ENCODE data around the gene PTGS1.
"Not testable (repeated sequence)": the region's sequence is repeated elsewhere in the genome, so short reads cannot be mapped to it uniquely, and the experiment has no call there.

PTGS1 gene

GRCh38 chr9:122398371-122398924 lies 27.6 kb downstream of the PTGS1 start:
- DNase-seq (ENCODE audit: low read depth), result no peak

DNA sequence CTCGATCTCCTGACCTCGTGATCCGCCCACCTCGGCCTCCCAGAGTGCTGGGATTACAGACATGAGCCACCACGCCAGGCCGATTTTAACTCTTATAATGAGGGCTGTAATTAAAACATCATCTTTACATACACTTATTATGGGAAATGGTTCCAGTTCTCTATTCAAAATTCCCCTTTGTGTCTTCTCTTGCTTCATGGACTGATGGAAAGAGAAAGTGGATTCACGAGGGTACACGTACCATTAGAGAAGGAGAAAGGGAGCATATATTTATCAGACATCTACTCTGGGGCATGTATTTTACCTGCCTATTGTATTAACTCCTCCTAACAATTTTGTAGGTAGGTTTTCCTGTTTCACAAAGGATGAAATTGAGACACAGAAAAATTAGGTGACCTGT lies 31.1 kb downstream of the PTGS1 start:
- DNase-seq (ENCODE audit: low read depth), result no peak

- DNase-seq (ENCODE audit: low read depth), result peak; percentile 2
These were observed 31.6 kb downstream of the PTGS1 start for GRCh38 chr9:122402403-122402871.

GRCh38 chr9:122402874-122403273 lies 32.0 kb downstream of the PTGS1 start:
- no peak for DNase-seq (ENCODE audit: low read depth)

DNA sequence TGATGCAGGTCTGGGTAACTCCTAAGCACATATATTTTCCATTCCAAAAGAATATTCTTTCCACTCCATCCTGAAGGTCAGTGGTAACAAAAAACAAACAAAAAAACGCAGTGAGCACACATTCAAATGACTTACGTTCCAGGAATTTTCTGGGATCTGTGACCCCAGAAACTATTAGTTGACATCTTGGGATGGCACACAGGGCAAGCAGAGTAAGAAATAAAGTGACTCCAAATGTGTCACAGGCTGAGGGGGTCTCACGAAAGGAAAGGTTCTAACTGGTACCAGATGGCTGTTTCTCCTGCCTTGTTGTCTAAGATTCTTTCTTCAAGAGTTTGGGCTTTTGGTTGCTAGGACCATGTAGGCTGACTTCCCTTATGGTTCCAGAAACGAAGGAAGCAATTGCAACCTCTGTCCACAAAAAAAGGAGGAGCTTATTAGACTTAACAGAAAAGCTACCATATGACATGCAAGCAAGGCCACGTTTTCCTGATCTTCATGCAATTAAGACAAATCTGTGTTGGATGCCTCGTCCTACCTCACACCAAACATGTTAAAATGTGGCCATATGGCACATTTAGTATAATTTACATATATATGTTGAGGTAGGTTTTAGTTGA lies 32.7 kb downstream of the PTGS1 start:
- DNase-seq (ENCODE audit: low read depth), result no peak

DNA sequence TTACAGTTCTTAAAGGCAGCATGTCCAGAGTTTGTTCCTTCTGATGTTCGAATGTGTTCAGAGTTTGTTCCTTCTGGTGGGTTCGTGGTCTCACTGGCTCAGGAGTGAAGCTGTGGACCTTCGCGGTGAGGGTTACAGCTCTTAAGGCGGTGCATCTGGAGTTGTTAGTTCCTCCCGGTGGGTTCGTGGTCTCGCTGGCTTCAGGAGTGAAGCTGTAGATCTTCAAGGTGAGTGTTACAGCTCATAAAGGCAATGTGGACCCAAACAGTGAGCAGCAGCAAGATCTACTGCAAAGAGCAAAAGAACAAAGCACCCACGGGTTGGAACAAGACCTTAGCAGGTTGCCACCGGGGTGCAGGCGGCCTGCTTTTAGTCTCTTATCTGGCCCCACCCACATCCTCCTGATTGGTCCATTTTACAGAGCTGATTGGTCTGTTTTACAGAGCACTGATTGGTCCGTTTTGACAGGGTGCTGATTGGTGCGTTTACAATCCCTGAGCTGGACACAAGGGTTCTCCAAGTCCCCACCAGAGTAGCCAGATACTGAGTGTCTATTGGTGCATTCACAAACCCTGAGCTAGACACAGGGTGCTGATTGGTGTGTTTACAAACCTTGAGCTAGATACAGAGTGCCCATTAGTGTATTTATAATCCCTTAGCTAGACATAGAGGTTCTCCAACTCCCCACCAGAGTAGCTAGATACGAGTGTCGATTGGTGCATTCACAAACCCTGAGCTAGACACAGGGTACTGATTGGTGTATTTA lies 34.7 kb downstream of the PTGS1 start:
- not testable (repeated sequence) for DNase-seq (ENCODE audit: low read depth)

- no peak for DNase-seq (ENCODE audit: low read depth)
These were observed 35.5 kb downstream of the PTGS1 start for GRCh38 chr9:122406070-122406890.

DNA sequence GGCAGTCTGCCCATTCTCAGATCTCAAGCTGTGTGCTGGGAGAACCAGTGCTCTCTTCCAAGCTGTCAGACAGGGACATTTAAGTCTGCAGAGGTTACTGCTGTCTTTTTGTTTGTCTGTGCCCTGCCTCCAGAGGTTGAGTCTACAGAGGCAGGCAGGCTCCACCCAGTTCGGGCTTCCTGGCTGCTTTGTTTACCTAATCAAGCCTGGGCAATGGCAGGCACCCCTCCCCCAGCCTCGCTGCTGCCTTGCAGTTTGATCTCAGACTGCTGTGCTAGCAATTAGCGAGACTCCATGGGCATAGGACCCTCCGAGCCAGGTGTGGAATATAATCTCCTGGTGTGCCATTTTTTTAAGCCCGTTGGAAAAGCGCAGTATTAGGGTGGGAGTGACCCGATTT lies 43.3 kb downstream of the PTGS1 start:
- not testable (repeated sequence) for DNase-seq (ENCODE audit: low read depth)

DNA sequence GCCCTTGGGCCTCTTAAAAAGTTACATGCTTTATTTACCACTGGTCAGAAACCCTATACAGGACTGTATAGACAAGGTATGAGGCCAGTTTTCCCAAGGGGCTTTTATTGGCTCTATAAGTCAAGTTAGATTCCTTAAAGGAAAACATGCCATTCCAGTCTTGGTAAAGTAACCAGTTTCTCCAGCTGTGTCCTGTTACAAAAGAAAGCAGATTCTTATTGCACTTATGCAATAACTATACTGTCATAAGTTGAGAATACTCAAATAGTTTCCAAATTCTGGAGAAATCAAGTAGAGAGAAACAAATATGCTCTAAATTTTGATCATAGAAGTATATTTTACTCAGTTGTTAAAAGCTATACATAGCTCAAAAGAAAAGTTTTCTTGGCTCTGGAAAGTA lies 47.2 kb downstream of the PTGS1 start:
- DNase-seq (ENCODE audit: low read depth), result no peak

DNA sequence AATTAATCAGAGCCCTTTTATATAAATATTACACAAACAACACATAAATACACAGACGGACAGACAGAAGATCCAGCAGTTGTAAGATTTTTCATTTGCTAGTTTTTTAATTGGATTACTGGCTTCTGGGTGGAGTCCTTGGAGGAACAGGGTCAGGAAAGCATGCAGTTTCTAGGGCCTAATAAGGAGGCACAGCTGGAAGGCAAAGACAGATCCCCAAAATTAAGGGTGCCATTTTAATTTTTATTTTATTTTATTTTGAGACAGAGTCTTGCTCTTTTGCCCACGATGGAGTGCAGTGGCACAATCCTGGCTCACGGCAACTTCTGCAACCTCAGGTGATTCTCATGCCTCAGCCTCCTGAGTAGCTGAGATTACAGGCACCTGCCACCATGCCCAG lies 49.5 kb downstream of the PTGS1 start:
- DNase-seq (ENCODE audit: low read depth), result no peak

- DNase-seq (ENCODE audit: low read depth), result no peak
These were observed 54.3 kb downstream of the PTGS1 start for GRCh38 chr9:122425087-122425486.

DNA sequence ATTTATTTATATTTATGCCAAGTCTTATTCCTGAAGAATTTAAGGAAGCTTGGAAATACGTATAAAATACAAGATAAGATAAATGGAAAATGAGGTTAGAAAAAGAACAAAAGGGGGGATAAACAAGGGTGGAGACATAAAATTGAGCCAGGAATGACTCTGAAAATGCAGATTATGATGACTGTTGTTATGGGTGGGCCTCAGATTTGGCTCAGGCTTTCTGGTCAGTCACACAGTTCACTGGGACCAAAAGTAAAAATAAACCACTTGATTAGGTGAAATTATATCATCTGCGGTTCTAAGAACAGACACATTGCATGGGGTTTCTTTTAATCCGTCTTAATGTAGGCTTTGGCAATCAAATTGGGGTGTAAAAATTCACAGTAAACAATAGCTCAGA lies 55.9 kb downstream of the PTGS1 start:
- DNase-seq (ENCODE audit: low read depth), result no peak

DNA sequence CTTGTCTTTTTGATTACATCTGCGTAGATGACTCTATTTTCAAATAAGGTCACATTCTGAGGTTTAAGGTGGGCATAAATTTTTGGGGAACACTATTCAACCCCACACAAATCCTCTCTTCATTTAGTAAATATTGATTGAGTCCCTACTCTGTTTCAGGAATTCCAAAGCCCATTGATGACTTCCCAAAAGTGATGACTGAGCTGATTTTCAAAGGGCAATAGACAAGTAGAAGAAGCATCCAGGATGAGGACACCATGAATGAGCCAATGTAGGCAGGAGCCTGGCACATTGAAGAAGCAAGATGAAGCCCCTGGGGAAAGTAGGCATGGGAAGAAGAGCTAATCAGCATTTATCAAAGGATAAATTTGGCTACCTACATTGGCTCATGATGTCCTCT lies 71.7 kb downstream of the PTGS1 start:
- no peak for DNase-seq (ENCODE audit: low read depth)

DNA sequence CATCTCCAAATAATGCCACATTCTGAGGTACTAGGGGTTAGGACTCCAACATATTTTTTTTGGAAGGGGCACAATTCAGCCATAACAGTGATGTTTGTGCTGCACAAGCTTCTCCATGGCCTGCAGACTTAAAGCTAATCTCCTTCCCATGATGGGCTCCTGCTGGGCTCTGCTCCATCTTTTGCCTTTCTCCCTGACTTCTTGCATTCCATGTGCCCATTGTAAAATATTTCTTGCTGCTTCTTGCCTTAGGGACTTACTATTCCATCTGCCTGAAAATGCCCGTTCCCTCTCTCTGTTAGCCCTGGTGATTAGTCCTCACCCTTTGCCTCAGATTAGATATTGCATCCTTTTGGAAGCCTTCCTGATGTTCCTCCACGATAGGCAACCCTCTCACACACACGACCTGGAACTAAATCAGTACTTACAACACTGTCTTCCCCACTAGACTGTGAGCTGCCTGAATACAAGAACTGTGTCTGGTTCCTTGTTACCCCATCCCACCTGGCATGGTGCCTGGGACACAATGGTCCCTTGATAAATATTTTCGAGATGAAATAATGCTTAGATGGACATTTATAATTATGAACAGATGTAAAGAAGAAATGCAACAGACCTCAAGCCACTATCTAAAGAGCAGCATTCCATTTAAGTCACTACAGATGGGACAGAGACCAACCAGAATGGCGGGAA lies 73.4 kb downstream of the PTGS1 start:
- no peak for DNase-seq (ENCODE audit: low read depth)

Data from stimulated activated CD8-positive, alpha-beta memory T cell treated with anti-CD3 and anti-CD28 coated beads, Interleukin-4, amount 100 ng/mL, for 24 hours (primary cell).